ENCODE data around the gene TFB1M.

The TFB1M gene

DNA sequence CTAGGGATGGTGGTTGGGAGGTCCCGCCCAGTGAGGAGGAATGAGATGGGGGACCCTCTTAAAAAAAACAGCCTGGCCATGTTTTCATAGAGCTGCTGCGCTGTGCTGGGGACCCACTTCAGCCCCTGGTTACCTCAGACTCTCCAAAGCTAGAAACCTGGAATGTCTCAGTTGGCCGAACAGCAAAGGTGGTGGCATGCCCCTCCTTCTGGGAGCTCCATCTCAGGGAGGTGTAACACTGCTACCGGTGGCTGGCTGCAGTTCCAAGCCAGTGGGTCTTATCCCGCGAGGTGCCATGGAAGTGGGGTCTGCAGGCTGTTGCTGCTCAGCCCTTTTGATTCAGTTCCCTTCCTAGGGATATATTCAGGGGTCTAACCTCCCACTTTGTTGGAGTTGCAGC is 35.7 kb upstream of the TFB1M start:
- ATAC-seq, result no peak
- TF ChIP-seq ZC3H10 (CRISPR knock-in tag; IDR thresholded peaks at IDR 0.05) (no peak), ZFP3 (CRISPR knock-in tag; IDR thresholded peaks at IDR 0.05) (no peak), ESRRG (CRISPR knock-in tag; IDR thresholded peaks at IDR 0.05) (no peak), ZNF8 (CRISPR knock-in tag; IDR thresholded peaks at IDR 0.05) (no peak), ZNF70 (CRISPR knock-in tag; IDR thresholded peaks at IDR 0.05) (no peak), OSR1 (CRISPR knock-in tag; IDR thresholded peaks at IDR 0.05) (no peak), SNAI2 (CRISPR knock-in tag; IDR thresholded peaks at IDR 0.05) (no peak)

DNA sequence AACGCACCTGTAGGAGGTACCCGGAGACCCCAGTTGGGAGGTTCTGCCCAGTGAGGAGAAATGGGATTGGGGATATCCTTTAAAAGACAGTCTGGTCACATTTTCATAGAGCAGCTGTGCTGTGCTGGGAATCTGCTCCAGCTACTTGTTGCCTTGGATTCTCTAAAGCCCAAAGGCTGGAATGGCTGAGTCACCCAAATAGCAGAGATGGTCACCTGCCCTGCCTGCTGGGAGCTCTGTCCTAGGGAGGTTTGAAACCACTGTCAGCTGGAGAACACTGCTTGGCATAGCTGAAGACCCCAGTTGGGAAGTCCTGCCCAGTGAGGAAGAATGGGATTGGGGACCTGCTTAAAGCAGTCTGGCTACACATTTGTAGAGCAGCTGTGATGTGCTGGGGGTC is 34.8 kb upstream of the TFB1M start:
- ATAC-seq, result no peak
- TF ChIP-seq, protein P1, sequence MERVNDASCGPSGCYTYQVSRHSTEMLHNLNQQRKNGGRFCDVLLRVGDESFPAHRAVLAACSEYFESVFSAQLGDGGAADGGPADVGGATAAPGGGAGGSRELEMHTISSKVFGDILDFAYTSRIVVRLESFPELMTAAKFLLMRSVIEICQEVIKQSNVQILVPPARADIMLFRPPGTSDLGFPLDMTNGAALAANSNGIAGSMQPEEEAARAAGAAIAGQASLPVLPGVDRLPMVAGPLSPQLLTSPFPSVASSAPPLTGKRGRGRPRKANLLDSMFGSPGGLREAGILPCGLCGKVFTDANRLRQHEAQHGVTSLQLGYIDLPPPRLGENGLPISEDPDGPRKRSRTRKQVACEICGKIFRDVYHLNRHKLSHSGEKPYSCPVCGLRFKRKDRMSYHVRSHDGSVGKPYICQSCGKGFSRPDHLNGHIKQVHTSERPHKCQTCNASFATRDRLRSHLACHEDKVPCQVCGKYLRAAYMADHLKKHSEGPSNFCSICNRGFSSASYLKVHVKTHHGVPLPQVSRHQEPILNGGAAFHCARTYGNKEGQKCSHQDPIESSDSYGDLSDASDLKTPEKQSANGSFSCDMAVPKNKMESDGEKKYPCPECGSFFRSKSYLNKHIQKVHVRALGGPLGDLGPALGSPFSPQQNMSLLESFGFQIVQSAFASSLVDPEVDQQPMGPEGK (CRISPR knock-in tag; IDR thresholded peaks at IDR 0.05; ENCODE audit: borderline replicate concordance), result no peak
- TF ChIP-seq RARB (CRISPR knock-in tag; IDR thresholded peaks at IDR 0.05), result no peak
- no peak for TF ChIP-seq TCF4 (CRISPR knock-in tag; IDR thresholded peaks at IDR 0.05; ENCODE audit: borderline replicate concordance)
- TF ChIP-seq, protein P2, sequence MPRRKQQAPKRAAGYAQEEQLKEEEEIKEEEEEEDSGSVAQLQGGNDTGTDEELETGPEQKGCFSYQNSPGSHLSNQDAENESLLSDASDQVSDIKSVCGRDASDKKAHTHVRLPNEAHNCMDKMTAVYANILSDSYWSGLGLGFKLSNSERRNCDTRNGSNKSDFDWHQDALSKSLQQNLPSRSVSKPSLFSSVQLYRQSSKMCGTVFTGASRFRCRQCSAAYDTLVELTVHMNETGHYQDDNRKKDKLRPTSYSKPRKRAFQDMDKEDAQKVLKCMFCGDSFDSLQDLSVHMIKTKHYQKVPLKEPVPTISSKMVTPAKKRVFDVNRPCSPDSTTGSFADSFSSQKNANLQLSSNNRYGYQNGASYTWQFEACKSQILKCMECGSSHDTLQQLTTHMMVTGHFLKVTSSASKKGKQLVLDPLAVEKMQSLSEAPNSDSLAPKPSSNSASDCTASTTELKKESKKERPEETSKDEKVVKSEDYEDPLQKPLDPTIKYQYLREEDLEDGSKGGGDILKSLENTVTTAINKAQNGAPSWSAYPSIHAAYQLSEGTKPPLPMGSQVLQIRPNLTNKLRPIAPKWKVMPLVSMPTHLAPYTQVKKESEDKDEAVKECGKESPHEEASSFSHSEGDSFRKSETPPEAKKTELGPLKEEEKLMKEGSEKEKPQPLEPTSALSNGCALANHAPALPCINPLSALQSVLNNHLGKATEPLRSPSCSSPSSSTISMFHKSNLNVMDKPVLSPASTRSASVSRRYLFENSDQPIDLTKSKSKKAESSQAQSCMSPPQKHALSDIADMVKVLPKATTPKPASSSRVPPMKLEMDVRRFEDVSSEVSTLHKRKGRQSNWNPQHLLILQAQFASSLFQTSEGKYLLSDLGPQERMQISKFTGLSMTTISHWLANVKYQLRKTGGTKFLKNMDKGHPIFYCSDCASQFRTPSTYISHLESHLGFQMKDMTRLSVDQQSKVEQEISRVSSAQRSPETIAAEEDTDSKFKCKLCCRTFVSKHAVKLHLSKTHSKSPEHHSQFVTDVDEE (CRISPR knock-in tag; IDR thresholded peaks at IDR 0.05), result no peak
- TF ChIP-seq ZNF70 (CRISPR knock-in tag; IDR thresholded peaks at IDR 0.05), result no peak
- TF ChIP-seq, protein P3, sequence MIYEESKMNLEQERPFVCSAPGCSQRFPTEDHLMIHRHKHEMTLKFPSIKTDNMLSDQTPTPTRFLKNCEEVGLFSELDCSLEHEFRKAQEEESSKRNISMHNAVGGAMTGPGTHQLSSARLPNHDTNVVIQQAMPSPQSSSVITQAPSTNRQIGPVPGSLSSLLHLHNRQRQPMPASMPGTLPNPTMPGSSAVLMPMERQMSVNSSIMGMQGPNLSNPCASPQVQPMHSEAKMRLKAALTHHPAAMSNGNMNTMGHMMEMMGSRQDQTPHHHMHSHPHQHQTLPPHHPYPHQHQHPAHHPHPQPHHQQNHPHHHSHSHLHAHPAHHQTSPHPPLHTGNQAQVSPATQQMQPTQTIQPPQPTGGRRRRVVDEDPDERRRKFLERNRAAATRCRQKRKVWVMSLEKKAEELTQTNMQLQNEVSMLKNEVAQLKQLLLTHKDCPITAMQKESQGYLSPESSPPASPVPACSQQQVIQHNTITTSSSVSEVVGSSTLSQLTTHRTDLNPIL (CRISPR knock-in tag; IDR thresholded peaks at IDR 0.05; ENCODE audit: low read depth), result no peak
- no peak for TF ChIP-seq ESRRG (CRISPR knock-in tag; IDR thresholded peaks at IDR 0.05)
- TF ChIP-seq CSDC2 (CRISPR knock-in tag; IDR thresholded peaks at IDR 0.05), result no peak
- no peak for TF ChIP-seq TOX (CRISPR knock-in tag; IDR thresholded peaks at IDR 0.05; ENCODE audit: borderline replicate concordance)

DNA sequence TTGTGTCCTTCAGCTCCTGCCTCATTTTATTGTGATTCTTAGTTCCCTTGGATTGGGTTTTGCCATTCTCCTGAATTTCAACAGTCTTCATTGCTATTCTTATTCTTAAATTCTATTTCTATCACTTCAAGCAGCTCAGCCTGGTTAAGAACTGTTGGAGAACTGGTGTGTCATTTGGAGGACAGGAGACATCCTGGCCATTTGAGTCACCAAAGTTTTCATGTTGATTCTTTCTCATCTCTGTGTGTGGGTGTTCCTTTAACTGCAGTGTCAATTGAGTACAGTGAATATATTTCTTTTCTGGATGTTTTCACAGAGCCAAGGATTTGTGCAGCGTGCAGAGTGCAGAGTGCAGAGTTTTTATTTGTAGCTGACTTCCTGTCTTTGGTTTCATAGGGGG is 33.5 kb upstream of the TFB1M start:
- ATAC-seq, result no peak
- TF ChIP-seq ISL1 (CRISPR knock-in tag; IDR thresholded peaks at IDR 0.05) (no peak), ZC3H10 (CRISPR knock-in tag; IDR thresholded peaks at IDR 0.05) (no peak)

DNA sequence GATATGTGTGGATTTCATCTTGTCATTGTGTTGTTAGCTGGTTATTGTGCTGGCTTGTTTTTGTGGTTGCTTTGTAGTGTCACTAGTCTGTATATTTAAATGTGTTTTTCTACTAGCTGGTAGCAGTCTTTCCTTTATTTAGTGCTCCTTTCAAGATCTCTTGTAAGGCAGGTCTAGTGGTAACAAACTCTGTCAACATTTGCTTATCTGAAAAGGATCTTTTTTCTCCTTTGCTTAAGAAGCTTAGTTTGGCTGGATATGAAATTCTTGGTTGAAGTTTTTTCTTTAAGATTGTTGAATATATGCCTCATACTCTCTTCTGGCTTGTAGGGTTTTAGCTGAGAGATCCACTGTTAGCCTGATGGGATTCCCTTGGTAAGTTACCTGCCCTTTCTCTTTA is 32.7 kb upstream of the TFB1M start:
- ATAC-seq, result no peak
- TF ChIP-seq OSR1 (CRISPR knock-in tag; IDR thresholded peaks at IDR 0.05) (no peak), PPARA (CRISPR knock-in tag; IDR thresholded peaks at IDR 0.05; ENCODE audit: borderline replicate concordance) (no peak), ZFP30 (CRISPR knock-in tag; IDR thresholded peaks at IDR 0.05) (no peak), RARB (CRISPR knock-in tag; IDR thresholded peaks at IDR 0.05) (no peak), BACH2 (CRISPR knock-in tag; IDR thresholded peaks at IDR 0.05; ENCODE audit: borderline replicate concordance) (no peak), CSDC2 (CRISPR knock-in tag; IDR thresholded peaks at IDR 0.05) (no peak), ZNF8 (CRISPR knock-in tag; IDR thresholded peaks at IDR 0.05) (no peak), GLIS3 (CRISPR knock-in tag; IDR thresholded peaks at IDR 0.05) (no peak), ZC3H10 (CRISPR knock-in tag; IDR thresholded peaks at IDR 0.05) (no peak), TOX (CRISPR knock-in tag; IDR thresholded peaks at IDR 0.05; ENCODE audit: borderline replicate concordance) (no peak), ESRRG (CRISPR knock-in tag; IDR thresholded peaks at IDR 0.05) (no peak), ZFP3 (CRISPR knock-in tag; IDR thresholded peaks at IDR 0.05) (no peak), ZNF565 (CRISPR knock-in tag; conservative IDR thresholded peaks at IDR 0.05; ENCODE audit: low read depth) (no peak), SNAI2 (CRISPR knock-in tag; IDR thresholded peaks at IDR 0.05) (no peak), ISL1 (CRISPR knock-in tag; IDR thresholded peaks at IDR 0.05) (no peak), TCF4 (CRISPR knock-in tag; IDR thresholded peaks at IDR 0.05; ENCODE audit: borderline replicate concordance) (no peak), ZNF70 (CRISPR knock-in tag; IDR thresholded peaks at IDR 0.05) (no peak)
- TF ChIP-seq, protein P3 (CRISPR knock-in tag; IDR thresholded peaks at IDR 0.05; ENCODE audit: low read depth), result no peak
- TF ChIP-seq, protein P4, sequence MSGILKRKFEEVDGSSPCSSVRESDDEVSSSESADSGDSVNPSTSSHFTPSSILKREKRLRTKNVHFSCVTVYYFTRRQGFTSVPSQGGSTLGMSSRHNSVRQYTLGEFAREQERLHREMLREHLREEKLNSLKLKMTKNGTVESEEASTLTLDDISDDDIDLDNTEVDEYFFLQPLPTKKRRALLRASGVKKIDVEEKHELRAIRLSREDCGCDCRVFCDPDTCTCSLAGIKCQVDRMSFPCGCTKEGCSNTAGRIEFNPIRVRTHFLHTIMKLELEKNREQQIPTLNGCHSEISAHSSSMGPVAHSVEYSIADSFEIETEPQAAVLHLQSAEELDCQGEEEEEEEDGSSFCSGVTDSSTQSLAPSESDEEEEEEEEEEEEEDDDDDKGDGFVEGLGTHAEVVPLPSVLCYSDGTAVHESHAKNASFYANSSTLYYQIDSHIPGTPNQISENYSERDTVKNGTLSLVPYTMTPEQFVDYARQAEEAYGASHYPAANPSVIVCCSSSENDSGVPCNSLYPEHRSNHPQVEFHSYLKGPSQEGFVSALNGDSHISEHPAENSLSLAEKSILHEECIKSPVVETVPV (CRISPR knock-in tag; IDR thresholded peaks at IDR 0.05), result no peak
- TF ChIP-seq, protein P2 (CRISPR knock-in tag; IDR thresholded peaks at IDR 0.05), result no peak
